ENCODE results near the gene NGDN.
"Not testable (repeated sequence)": the region's sequence is repeated elsewhere in the genome, so short reads cannot be mapped to it uniquely, and the experiment has no call there.

NGDN gene

GRCh38 chr14:23469127-23469905, at the start of gene NGDN:
TSS of gene NGDN (plus strand) at chr14:23469703. CDS start at chr14:23469716, 13 bp downstream.
- in situ Hi-C loops (cut with MboI; ENCODE audit: low sequenced_read_pairs), result no loop called here

- in situ Hi-C loops (cut with MboI; ENCODE audit: low sequenced_read_pairs), result no loop called here
Observed at GRCh38 chr14:23421594-23421993, 47.9 kb upstream of the NGDN start.

- in situ Hi-C loops (cut with MboI; ENCODE audit: low sequenced_read_pairs), result no loop called here
Observed at GRCh38 chr14:23423657-23424056, 45.8 kb upstream of the NGDN start.

- in situ Hi-C loops (cut with MboI; ENCODE audit: low sequenced_read_pairs), result no loop called here
Observed at GRCh38 chr14:23425169-23425568, 44.3 kb upstream of the NGDN start.

- in situ Hi-C loops (cut with MboI; ENCODE audit: low sequenced_read_pairs), result not testable (repeated sequence)
Observed at GRCh38 chr14:23425798-23426197, 43.7 kb upstream of the NGDN start.

- in situ Hi-C loops (cut with MboI; ENCODE audit: low sequenced_read_pairs), result no loop called here
Observed at GRCh38 chr14:23428686-23429495, 40.6 kb upstream of the NGDN start.

GRCh38 chr14:23430016-23430722, 39.3 kb upstream of the NGDN start:
- in situ Hi-C loops (cut with MboI; ENCODE audit: low sequenced_read_pairs), result no loop called here

- in situ Hi-C loops (cut with MboI; ENCODE audit: low sequenced_read_pairs), result no loop called here
Observed at GRCh38 chr14:23430723-23431085, 38.8 kb upstream of the NGDN start.

- in situ Hi-C loops (cut with MboI; ENCODE audit: low sequenced_read_pairs), result no loop called here
Observed at GRCh38 chr14:23431486-23431885, 38.0 kb upstream of the NGDN start.

GRCh38 chr14:23432102-23432925, 37.2 kb upstream of the NGDN start:
- in situ Hi-C loops (cut with MboI; ENCODE audit: low sequenced_read_pairs), result no loop called here

- in situ Hi-C loops (cut with MboI; ENCODE audit: low sequenced_read_pairs), result no loop called here
Observed at GRCh38 chr14:23432946-23433345, 36.6 kb upstream of the NGDN start.

- in situ Hi-C loops (cut with MboI; ENCODE audit: low sequenced_read_pairs), result no loop called here
Observed at GRCh38 chr14:23433457-23433856, 36.0 kb upstream of the NGDN start.

- in situ Hi-C loops (cut with MboI; ENCODE audit: low sequenced_read_pairs), result no loop called here
Observed at GRCh38 chr14:23434488-23435222, 34.8 kb upstream of the NGDN start.

- in situ Hi-C loops (cut with MboI; ENCODE audit: low sequenced_read_pairs), result no loop called here
Observed at GRCh38 chr14:23435543-23436326, 33.8 kb upstream of the NGDN start, which contains the start of gene MYH7. TSS of gene MYH7 (minus strand) at chr14:23435660. CDS start at chr14:23433732, 1,928 bp downstream.

- in situ Hi-C loops (cut with MboI; ENCODE audit: low sequenced_read_pairs), result no loop called here
Observed at GRCh38 chr14:23436327-23437132, 33.0 kb upstream of the NGDN start.

GRCh38 chr14:23437133-23438100, 32.1 kb upstream of the NGDN start:
- in situ Hi-C loops (cut with MboI; ENCODE audit: low sequenced_read_pairs), result no loop called here
